SK-N-SH (cell line): Measurements from ENCODE around the gene MRFAP1L1. TPM values are rescaled to one million over a fixed set of nuclear protein-coding genes. Genes with fewer than 3 reads are reported as not detected.

ENCODE experiments used
- CTCF ChIA-PET: fragments of 300-600, 350-600 bp; formaldehyde crosslinking; extraction: SDS; loops from one replicate; lab custom pipeline; 2021; lab: Yijun Ruan, JAX
- POLR2A ChIA-PET: fragments of 350-600 bp; sonication (Branson Sonifier 250); formaldehyde crosslinking; extraction: SDS; loops from one replicate; lab custom pipeline; 2020; ENCODE audit warnings: antibody characterized with exemption, inconsistent platforms; lab: Yijun Ruan, JAX
- DNase-seq: peaks from one replicate; pipeline ENCODE4 v3.0.0; 2012
- H2AFZ ChIP-seq: fragments of 200-600 bp; sonication (generic); 2 replicates; pipeline ENCODE4 v1.8.1; 2016; ENCODE audit warnings: antibody characterized with exemption, mild to moderate bottlenecking, low read depth
- H3F3A ChIP-seq: fragments of 200-600 bp; sonication (generic); replicated peaks from 2 replicates; pipeline ENCODE3; 2016; ENCODE audit warnings: antibody characterized with exemption, mild to moderate bottlenecking; ENCODE audit not compliant: insufficient read depth
- H3K27ac ChIP-seq, 2 experiments: fragments of 200-500 bp in 1 of 2; fragments of 200-600 bp in 1 of 2; sonication (Bioruptor generic) in 1 of 2; sonication (generic), shearing (Covaris generic) in 1 of 2; 2 replicates each; pipeline versions ENCODE4 v1.5.1 to v1.6.1; 2014 to 2016; ENCODE audit warnings: low read depth in 2 of 2, inconsistent platforms in 1 of 2, low read length in 1 of 2, mild to moderate bottlenecking in 1 of 2, mixed read lengths in 1 of 2
- H3K27me3 ChIP-seq: fragments of 200-600 bp; sonication (generic), shearing (Covaris generic); 2 replicates; pipeline ENCODE4 v1.6.1; 2016; ENCODE audit warnings: mixed run types; ENCODE audit not compliant: insufficient read depth
- H3K36me3 ChIP-seq, 2 experiments: fragments of 200-500 bp in 1 of 2; fragments of 200-600 bp in 1 of 2; sonication (Bioruptor generic) in 1 of 2; sonication (generic) in 1 of 2; replicated peaks in 1 of 2; 2 replicates each; pipeline versions ENCODE3 to v1.5.1; 2014 to 2016; ENCODE audit warnings: low read length in 1 of 2, mild to moderate bottlenecking in 1 of 2; ENCODE audit not compliant: insufficient read depth in 2 of 2, control insufficient read depth in 1 of 2
- H3K4me1 ChIP-seq, 2 experiments: fragments of 200-500 bp in 1 of 2; fragments of 200-600 bp in 1 of 2; sonication (Bioruptor generic) in 1 of 2; sonication (generic), shearing (Covaris generic) in 1 of 2; 2 replicates each; pipeline versions ENCODE4 v1.5.1 to v1.6.1; 2014 to 2016; ENCODE audit warnings: low read depth in 1 of 2, low read length in 1 of 2, mixed run types in 1 of 2; ENCODE audit not compliant: insufficient read depth in 2 of 2, control insufficient read depth in 1 of 2
- H3K4me2 ChIP-seq: fragments of 200-600 bp; sonication (generic), shearing (Covaris generic); 2 replicates; pipeline ENCODE4 v1.6.1; 2017; ENCODE audit warnings: mixed run types
- H3K4me3 ChIP-seq, 2 experiments: fragments of 200-500 bp in 1 of 2; fragments of 200-600 bp in 1 of 2; sonication (Bioruptor generic) in 1 of 2; sonication (generic), shearing (Covaris generic) in 1 of 2; 2 replicates each; pipeline versions ENCODE4 v1.5.1 to v1.8.1; 2014 to 2016; ENCODE audit warnings: low read depth in 2 of 2, inconsistent platforms in 1 of 2, low read length in 1 of 2, mild to moderate bottlenecking in 1 of 2, mixed read lengths in 1 of 2, moderate library complexity in 1 of 2
- H3K79me2 ChIP-seq: fragments of 200-600 bp; sonication (generic); 2 replicates; pipeline ENCODE4 v1.8.1; 2017; ENCODE audit warnings: mild to moderate bottlenecking; ENCODE audit not compliant: insufficient read depth
- H3K9ac ChIP-seq: fragments of 200-600 bp; sonication (generic); 2 replicates; pipeline ENCODE4 v1.6.1; 2017; ENCODE audit warnings: mixed run types
- H3K9me2 ChIP-seq: fragments of 200-600 bp; sonication (generic); 2 replicates; pipeline ENCODE4 v1.6.1; 2017; ENCODE audit warnings: mixed run types
- H3K9me3 ChIP-seq: fragments of 200-600 bp; sonication (generic); 2 replicates; pipeline ENCODE4 v1.6.1; 2017; ENCODE audit warnings: mixed run types, mild to moderate bottlenecking, moderate library complexity
- H4K20me1 ChIP-seq: fragments of 200-600 bp; sonication (generic); 2 replicates; pipeline ENCODE4 v1.6.1; 2017; ENCODE audit warnings: mild to moderate bottlenecking, mixed run types; ENCODE audit not compliant: insufficient read depth
- CHD2 ChIP-seq: fragments of 150-350 bp; IDR thresholded peaks from 2 replicates; pipeline ENCODE4 v1.6.1; 2018; ENCODE audit warnings: low read length; ENCODE audit not compliant: partially characterized antibody
- FOSL2 ChIP-seq: IDR thresholded peaks from 2 replicates; pipeline ENCODE4 v1.4.0; 2012; ENCODE audit warnings: low read depth, mild to moderate bottlenecking, moderate library complexity, borderline replicate concordance
- FOXJ3 ChIP-seq: sonication (generic); formaldehyde crosslinking; IDR thresholded peaks from 2 replicates; pipeline ENCODE4 v1.5.1; 2020; ENCODE audit warnings: mild to moderate bottlenecking, missing genetic modification reagents
- JUND ChIP-seq: IDR thresholded peaks from 2 replicates; pipeline ENCODE4 v1.4.0; 2012
- MEF2A ChIP-seq: IDR thresholded peaks from 2 replicates; pipeline ENCODE4 v1.4.0; 2012; ENCODE audit warnings: low read depth, borderline replicate concordance
- NRF1 ChIP-seq: IDR thresholded peaks from 2 replicates; pipeline ENCODE4 v1.6.1; 2012; ENCODE audit warnings: low read depth, mild to moderate bottlenecking, low read length
- POLR2AphosphoS5 ChIP-seq: IDR thresholded peaks from 2 replicates; pipeline ENCODE4 v1.6.1; 2012; ENCODE audit warnings: low read depth, low read length
- RAD21 ChIP-seq: IDR thresholded peaks from 2 replicates; pipeline ENCODE4 v1.6.1; 2012; ENCODE audit warnings: mild to moderate bottlenecking, low read length
- RCOR1 ChIP-seq: fragments of 150-350 bp; IDR thresholded peaks from 2 replicates; pipeline ENCODE4 v1.6.1; 2017; ENCODE audit warnings: antibody characterized with exemption, low read length
- RFX5 ChIP-seq: IDR thresholded peaks from 2 replicates; pipeline ENCODE4 v1.6.1; 2012; ENCODE audit warnings: mild to moderate bottlenecking, improper control_type of control experiment, low read length
- TAF1 ChIP-seq: IDR thresholded peaks from 2 replicates; pipeline ENCODE4 v1.6.1; 2012; ENCODE audit warnings: low read depth, mild to moderate bottlenecking, low read length, moderate library complexity, borderline replicate concordance
- TCF12 ChIP-seq: IDR thresholded peaks from 2 replicates; pipeline ENCODE4 v1.4.0; 2012
- whole genome bisulfite sequencing: methylation state at CpG from one replicate; pipeline ENCODE4 v1.1.6; 2017; ENCODE audit warnings: low lambda C conversion rate; 5-methylcytosine and 5-hydroxymethylcytosine counted together
- polyA plus RNA-seq, 3 experiments: library from polyadenylated mRNA; depleted of rRNA; stranded (reverse); fragments of >200 nt; gene quantifications; 2 replicates each; pipeline ENCODE4 v1.2.3, GENCODE V29; 2012
- TF ChIP-seq, protein P1 (sequence below): fragments of 150-350 bp; IDR thresholded peaks from 2 replicates; pipeline ENCODE4 v1.6.1; 2017; ENCODE audit warnings: antibody characterized with exemption, low read length, low read depth, borderline replicate concordance
- TF ChIP-seq, protein P2 (sequence below): IDR thresholded peaks from 2 replicates; pipeline ENCODE4 v1.6.1; 2012; ENCODE audit warnings: mild to moderate bottlenecking, low read depth, low read length, moderate library complexity
- TF ChIP-seq, protein P3 (sequence below): IDR thresholded peaks from 2 replicates; pipeline ENCODE4 v1.4.0; 2012; ENCODE audit warnings: low read depth, borderline replicate concordance

Gene MRFAP1L1
- polyA plus RNA-seq, 1 of the 3 experiments (the other 2 are of a cell fraction) = 60.3 TPM

DNA sequence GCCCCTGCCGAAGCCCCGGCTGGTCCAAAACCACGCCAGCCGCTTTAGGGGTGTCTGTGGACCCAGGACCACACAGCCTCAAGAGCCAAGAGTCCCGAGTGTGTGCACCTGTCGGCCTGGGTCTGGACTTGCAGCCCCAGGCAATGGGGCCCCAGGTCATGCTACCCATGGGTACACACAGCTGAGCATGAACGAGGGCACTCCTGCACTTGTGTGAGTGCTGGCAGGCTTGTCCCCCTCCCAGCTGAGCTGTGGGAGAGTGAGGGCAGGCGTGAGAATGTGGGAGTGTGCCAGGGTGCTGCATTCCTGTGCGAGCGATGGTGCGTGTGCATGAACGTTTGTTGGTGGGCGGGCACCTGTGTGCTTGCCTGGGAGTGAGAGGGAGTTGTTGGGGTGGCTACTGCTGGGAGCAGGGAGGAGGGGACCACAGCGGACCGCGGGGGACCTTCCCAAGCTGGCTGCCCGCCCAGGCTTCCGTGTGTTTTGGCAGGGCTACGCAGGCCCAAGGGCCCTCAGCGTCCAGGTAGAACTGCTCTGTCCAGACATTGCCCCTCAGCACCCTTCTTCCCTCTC, 37.1 kb upstream of the MRFAP1L1 start:
- Histone ChIP-seq H3K36me3 (no peaks in the 10 kb centered on the region), H2AFZ (no peak overlapping the region), H3K4me3 (no peak overlapping the region), H3K9ac (no peak overlapping the region), H4K20me1 (no peaks in the 10 kb centered on the region), H3K4me2 (no peak overlapping the region), H3K4me1 (peaks cover 0 to 6% of the 10 kb centered on the region in 2 experiments; a peak in 1 of 4 replicates), H3K9me3 (no peaks in the 10 kb centered on the region), H3K27me3 (no peaks in the 10 kb centered on the region), H3F3A (no peaks in the 10 kb centered on the region), H3K27ac (no peak overlapping the region), H3K79me2 (no peaks in the 10 kb centered on the region), H3K9me2 (no peaks in the 10 kb centered on the region)
- DNase-seq = no peak
- CTCF ChIA-PET = interaction anchor here (1.7 kb wide), 1 partner anchor 26 kb away, joined by 5 read pairs; no protein-coding TSS in a partner anchor
- POLR2A ChIA-PET = no interaction called here
- TF ChIP-seq JUND (no peak), MEF2A (no peak), CHD2 (no peak), TAF1 (no peak), RAD21 (no peak), RFX5 (no peak), TCF12 (no peak), POLR2AphosphoS5 (no peak), RCOR1 (no peak), FOXJ3 (CRISPR knock-in tag) (no peak), NRF1 (no peak), FOSL2 (no peak)
- TF ChIP-seq, protein P1, sequence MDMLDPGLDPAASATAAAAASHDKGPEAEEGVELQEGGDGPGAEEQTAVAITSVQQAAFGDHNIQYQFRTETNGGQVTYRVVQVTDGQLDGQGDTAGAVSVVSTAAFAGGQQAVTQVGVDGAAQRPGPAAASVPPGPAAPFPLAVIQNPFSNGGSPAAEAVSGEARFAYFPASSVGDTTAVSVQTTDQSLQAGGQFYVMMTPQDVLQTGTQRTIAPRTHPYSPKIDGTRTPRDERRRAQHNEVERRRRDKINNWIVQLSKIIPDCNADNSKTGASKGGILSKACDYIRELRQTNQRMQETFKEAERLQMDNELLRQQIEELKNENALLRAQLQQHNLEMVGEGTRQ = no peak
- TF ChIP-seq, protein P2, sequence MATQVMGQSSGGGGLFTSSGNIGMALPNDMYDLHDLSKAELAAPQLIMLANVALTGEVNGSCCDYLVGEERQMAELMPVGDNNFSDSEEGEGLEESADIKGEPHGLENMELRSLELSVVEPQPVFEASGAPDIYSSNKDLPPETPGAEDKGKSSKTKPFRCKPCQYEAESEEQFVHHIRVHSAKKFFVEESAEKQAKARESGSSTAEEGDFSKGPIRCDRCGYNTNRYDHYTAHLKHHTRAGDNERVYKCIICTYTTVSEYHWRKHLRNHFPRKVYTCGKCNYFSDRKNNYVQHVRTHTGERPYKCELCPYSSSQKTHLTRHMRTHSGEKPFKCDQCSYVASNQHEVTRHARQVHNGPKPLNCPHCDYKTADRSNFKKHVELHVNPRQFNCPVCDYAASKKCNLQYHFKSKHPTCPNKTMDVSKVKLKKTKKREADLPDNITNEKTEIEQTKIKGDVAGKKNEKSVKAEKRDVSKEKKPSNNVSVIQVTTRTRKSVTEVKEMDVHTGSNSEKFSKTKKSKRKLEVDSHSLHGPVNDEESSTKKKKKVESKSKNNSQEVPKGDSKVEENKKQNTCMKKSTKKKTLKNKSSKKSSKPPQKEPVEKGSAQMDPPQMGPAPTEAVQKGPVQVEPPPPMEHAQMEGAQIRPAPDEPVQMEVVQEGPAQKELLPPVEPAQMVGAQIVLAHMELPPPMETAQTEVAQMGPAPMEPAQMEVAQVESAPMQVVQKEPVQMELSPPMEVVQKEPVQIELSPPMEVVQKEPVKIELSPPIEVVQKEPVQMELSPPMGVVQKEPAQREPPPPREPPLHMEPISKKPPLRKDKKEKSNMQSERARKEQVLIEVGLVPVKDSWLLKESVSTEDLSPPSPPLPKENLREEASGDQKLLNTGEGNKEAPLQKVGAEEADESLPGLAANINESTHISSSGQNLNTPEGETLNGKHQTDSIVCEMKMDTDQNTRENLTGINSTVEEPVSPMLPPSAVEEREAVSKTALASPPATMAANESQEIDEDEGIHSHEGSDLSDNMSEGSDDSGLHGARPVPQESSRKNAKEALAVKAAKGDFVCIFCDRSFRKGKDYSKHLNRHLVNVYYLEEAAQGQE = no peak
- TF ChIP-seq, protein P3, sequence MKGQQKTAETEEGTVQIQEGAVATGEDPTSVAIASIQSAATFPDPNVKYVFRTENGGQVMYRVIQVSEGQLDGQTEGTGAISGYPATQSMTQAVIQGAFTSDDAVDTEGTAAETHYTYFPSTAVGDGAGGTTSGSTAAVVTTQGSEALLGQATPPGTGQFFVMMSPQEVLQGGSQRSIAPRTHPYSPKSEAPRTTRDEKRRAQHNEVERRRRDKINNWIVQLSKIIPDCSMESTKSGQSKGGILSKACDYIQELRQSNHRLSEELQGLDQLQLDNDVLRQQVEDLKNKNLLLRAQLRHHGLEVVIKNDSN = no peak
- WGBS = 69% methylated on average over 11 of the region's 20 CpGs
